GM19035 (cell line): ENCODE results near the gene LDAH.

ENCODE experiments used
- ATAC-seq: cut with Tn5 transposase; IDR thresholded peaks from one replicate; pipeline ENCODE4 v1.9.1; 2021; ENCODE audit not compliant: unreplicated experiment

The LDAH gene

GRCh38 chr2:20687260-20687832, 135.6 kb downstream of the LDAH start:
- no peak for ATAC-seq

GRCh38 chr2:20684581-20685063, 138.3 kb downstream of the LDAH start:
- no peak for ATAC-seq

GRCh38 chr2:20682167-20682920, 140.6 kb downstream of the LDAH start:
- no peak for ATAC-seq

GRCh38 chr2:20680744-20681375, 142.0 kb downstream of the LDAH start:
- ATAC-seq = no peak

- no peak for ATAC-seq
Measured at GRCh38 chr2:20678780-20679179, 144.1 kb downstream of the LDAH start.

- ATAC-seq = no peak
Measured at GRCh38 chr2:20678086-20678395, 144.9 kb downstream of the LDAH start.

GRCh38 chr2:20677301-20678085, 145.4 kb downstream of the LDAH start:
- peak; percentile 47 for ATAC-seq

- ATAC-seq = peak; percentile 50
Measured at GRCh38 chr2:20676353-20677215, 146.3 kb downstream of the LDAH start.

- ATAC-seq = peak; percentile 63
Measured at GRCh38 chr2:20675701-20676352, 147.1 kb downstream of the LDAH start.

GRCh38 chr2:20674974-20675679, 147.8 kb downstream of the LDAH start:
- no peak for ATAC-seq

- ATAC-seq = no peak
Measured at GRCh38 chr2:20674309-20674965, 148.5 kb downstream of the LDAH start.

- ATAC-seq = no peak
Measured at GRCh38 chr2:20673686-20674308, 149.1 kb downstream of the LDAH start.

GRCh38 chr2:20672201-20672951, 150.5 kb downstream of the LDAH start:
- ATAC-seq = no peak

- ATAC-seq = no peak
Measured at GRCh38 chr2:20671736-20672080, 151.2 kb downstream of the LDAH start.

- ATAC-seq = no peak
Measured at GRCh38 chr2:20671036-20671735, 151.7 kb downstream of the LDAH start.

GRCh38 chr2:20670315-20671035, 152.4 kb downstream of the LDAH start:
- ATAC-seq = no peak
